HG03354 (cell line): ENCODE results near the gene PFKL.

Experiments
- ATAC-seq: cut with Tn5 transposase; IDR thresholded peaks from one replicate; pipeline ENCODE4 v1.9.1; 2021; ENCODE audit warnings: mild to moderate bottlenecking; ENCODE audit not compliant: unreplicated experiment, poor library complexity, severe bottlenecking

PFKL gene

GRCh38 chr21:44324106-44324853, 24.4 kb downstream of the PFKL start:
- no peak for ATAC-seq

GRCh38 chr21:44324854-44325107, 24.9 kb downstream of the PFKL start:
- ATAC-seq: no peak

GRCh38 chr21:44325386-44326271, 25.8 kb downstream of the PFKL start:
- no peak for ATAC-seq

- no peak for ATAC-seq
Observed at GRCh38 chr21:44326272-44326647, 26.4 kb downstream of the PFKL start.

GRCh38 chr21:44326716-44327602, 27.1 kb downstream of the PFKL start:
- ATAC-seq: no peak

GRCh38 chr21:44327603-44327974, 27.7 kb downstream of the PFKL start:
- ATAC-seq: no peak

- no peak for ATAC-seq
Observed at GRCh38 chr21:44328242-44328895, 28.5 kb downstream of the PFKL start.

- no peak for ATAC-seq
Observed at GRCh38 chr21:44329086-44329889, 29.4 kb downstream of the PFKL start.

- no peak for ATAC-seq
Observed at GRCh38 chr21:44329971-44330681, 30.3 kb downstream of the PFKL start.

- ATAC-seq: no peak
Observed at GRCh38 chr21:44330698-44331097, 30.8 kb downstream of the PFKL start.

GRCh38 chr21:44331209-44331608, 31.4 kb downstream of the PFKL start:
- no peak for ATAC-seq

- no peak for ATAC-seq
Observed at GRCh38 chr21:44331650-44332307, 31.9 kb downstream of the PFKL start.

GRCh38 chr21:44332383-44332782, 32.5 kb downstream of the PFKL start:
- ATAC-seq: no peak

- ATAC-seq: no peak
Observed at GRCh38 chr21:44332965-44333364, 33.1 kb downstream of the PFKL start.

- no peak for ATAC-seq
Observed at GRCh38 chr21:44333509-44334328, 33.9 kb downstream of the PFKL start.

GRCh38 chr21:44334329-44335030, 34.6 kb downstream of the PFKL start:
- no peak for ATAC-seq
